Spinal cord (tissue), 10 donors: ENCODE results near the gene PTK7. TPM values are rescaled to one million over a fixed set of nuclear protein-coding genes. Genes with fewer than 3 reads are reported as not detected.

Source experiments
- DNase-seq, 6 donors: peaks; one replicate each; pipeline versions ENCODE4 v3.0.0 to v3.0.0-alpha.2; 2013 to 2015; ENCODE audit warnings: low spot score in 6 of 6, low read depth in 4 of 6
- H3K27ac ChIP-seq: one replicate; pipeline ENCODE4 v1.5.1; 2013; ENCODE audit warnings: low read depth, low read length, control low read depth
- H3K27me3 ChIP-seq: one replicate; pipeline ENCODE4 v1.6.1; 2013; ENCODE audit warnings: low read length; ENCODE audit not compliant: control insufficient read depth, insufficient read depth
- H3K36me3 ChIP-seq: one replicate; pipeline ENCODE4 v1.6.1; 2013; ENCODE audit warnings: low read length; ENCODE audit not compliant: control insufficient read depth, insufficient read depth
- H3K4me1 ChIP-seq: one replicate; pipeline ENCODE4 v1.6.1; 2013; ENCODE audit warnings: low read length; ENCODE audit not compliant: control insufficient read depth, insufficient read depth
- H3K4me3 ChIP-seq: one replicate; pipeline ENCODE4 v1.5.1; 2013; ENCODE audit warnings: low read depth, low read length, control low read depth
- H3K9me3 ChIP-seq: one replicate; pipeline ENCODE4 v1.6.1; 2013; ENCODE audit warnings: low read length; ENCODE audit not compliant: control insufficient read depth, insufficient read depth
- WGBS: methylation state at CpG from one replicate; pipeline ENCODE4 v1.1.5; 2013; ENCODE audit warnings: missing lambda C conversion rate; ENCODE audit not compliant: insufficient coverage; 5-methylcytosine and 5-hydroxymethylcytosine counted together
- polyA plus RNA-seq, 2 donors: library from polyadenylated mRNA; unstranded; fragments of 120-200 nt; gene quantifications; one replicate each; pipeline ENCODE4 v1.2.1, GENCODE V29; 2013; ENCODE audit not compliant: insufficient read length in 2 of 2
- total RNA-seq, 2 donors: library from RNA; depleted of rRNA in 1 of 2; stranded (reverse); fragments of 120-200 nt in 1 of 2; fragments of >200 nt in 1 of 2; gene quantifications; one replicate each; pipeline versions ENCODE4 v1.2.3 to v1.2.4, GENCODE V29; 2013 to 2014
- donor health status: healthy.

Gene PTK7
- total and polyA plus RNA-seq, 4 donors, result 43.7 to 126 (median 75.7) TPM

DNA sequence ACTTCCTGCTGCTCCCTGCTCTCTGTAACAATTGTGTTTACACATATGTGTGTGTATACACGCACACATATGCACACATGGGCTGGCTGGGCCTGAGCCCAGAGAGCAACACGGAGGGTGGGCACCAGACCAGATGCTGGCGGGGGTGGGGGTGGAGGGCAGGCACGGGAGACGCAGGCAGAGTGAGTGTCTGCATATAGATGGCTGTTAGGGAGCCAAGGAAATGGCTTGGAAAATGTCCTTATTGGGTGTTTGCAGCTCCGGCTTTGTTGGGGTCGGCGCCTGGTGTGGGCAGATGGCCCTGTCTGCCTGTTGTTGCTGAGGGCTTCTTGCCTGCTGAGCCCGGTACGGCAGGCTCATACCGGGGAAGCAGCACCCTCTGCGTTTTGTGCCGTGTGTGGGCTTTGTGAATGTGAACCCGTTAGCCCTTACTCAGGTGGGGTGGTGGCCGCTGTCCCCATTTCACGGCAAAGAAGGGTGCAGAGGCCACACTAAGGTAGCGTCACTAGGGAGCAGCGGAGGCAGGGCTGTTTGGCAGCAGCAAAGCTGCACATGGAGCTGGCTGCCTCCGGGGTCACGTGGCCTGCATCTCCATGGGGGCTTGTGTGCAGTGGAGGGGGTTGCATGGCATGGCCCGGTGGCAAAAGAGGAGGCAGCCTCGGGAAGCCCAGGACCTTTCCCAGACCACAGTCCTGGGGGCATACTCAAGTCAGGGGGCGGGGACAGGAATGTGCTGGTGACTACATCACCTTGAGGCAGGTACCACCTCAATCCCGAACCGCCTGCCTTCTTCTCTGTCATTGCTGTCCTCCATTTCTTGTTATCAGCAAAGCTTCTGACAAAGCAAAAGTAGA, 47.6 kb downstream of the PTK7 start:
- Histone ChIP-seq H3K9me3 (no peaks in the 10 kb centered on the region), H3K27ac (peak overlapping the region; percentile 87), H3K4me1 (peaks cover 74% of the 10 kb centered on the region), H3K4me3 (no peak overlapping the region), H3K36me3 (peaks cover under 1% of the 10 kb centered on the region), H3K27me3 (no peaks in the 10 kb centered on the region)
- WGBS, result 16% methylated on average over 24 of the region's 25 CpGs
- DNase-seq, result peak in 4 of 6 donors; percentile 39 to 93 (median 66)

DNA sequence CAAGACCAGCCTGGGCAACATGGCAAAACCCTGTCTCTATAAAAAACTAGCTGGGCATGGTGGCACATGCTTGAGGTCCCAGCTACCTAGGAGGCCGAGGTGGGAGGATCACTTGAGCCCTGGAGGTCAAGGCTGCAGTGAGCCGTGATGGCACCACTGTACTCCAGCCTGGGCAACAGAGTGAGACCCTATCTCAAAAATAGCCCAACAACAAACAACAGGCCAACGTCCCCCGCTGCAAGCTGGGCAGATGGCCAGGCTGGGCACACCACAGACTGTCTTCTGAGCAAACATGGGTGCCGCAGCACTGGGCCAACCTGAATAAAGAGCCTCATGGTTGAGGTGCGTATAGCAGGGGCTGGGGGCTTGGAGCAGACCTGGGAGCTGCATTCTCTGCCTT, 48.4 kb downstream of the PTK7 start:
- Histone ChIP-seq H3K4me1 (peaks cover 77% of the 10 kb centered on the region), H3K4me3 (no peak overlapping the region), H3K27me3 (no peaks in the 10 kb centered on the region), H3K27ac (peak overlapping the region; percentile 87), H3K36me3 (peaks cover 6% of the 10 kb centered on the region), H3K9me3 (no peaks in the 10 kb centered on the region)
- no peak for DNase-seq
- WGBS, result 46% methylated on average over 6 of the region's 6 CpGs

DNA sequence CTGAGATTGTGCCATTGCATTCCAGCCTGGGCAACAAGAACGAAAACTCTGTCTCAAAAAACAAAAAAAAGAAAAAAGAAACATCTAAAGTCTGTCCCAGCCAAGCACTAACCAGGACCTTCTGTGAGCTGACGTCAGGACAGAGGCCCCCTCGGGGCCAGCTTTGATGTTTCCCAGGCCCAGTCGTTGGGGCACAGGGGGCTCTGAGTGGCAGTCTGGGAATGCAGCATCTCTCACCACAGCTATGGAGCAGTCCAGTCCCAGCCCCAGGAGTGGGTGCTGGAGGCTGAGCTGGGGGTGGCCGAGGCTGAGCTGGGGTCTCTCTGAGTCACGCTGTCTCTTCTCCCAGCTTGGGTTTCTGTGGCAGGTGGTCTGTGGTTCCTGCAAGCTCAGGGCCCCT, 49.0 kb downstream of the PTK7 start:
- Histone ChIP-seq H3K36me3 (peaks cover 10% of the 10 kb centered on the region), H3K9me3 (no peaks in the 10 kb centered on the region), H3K4me3 (no peak overlapping the region), H3K4me1 (peaks cover 77% of the 10 kb centered on the region), H3K27ac (peak overlapping the region; percentile 36), H3K27me3 (no peaks in the 10 kb centered on the region)
- no peak for DNase-seq
- WGBS, result 57% methylated on average over 5 of the region's 6 CpGs

DNA sequence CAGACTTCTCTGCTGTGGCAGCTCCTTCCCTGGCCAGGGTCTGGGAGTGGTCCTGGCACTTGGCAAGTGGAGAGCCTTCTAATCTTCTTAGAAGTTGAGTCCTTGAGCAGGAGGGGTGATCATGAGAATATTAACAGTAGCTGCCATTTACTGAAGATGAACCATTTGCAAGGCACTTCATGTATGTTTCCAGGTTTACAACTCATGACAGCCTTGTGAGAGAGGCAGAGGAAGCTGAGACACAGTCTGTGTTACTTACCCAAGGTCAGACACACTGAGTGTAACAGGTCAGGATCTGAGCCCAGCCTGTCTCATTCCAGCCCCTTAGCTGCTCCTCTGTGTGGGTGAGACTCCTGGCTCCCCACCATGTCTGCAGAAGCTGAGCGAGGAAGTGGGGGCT, 49.4 kb downstream of the PTK7 start:
- Histone ChIP-seq H3K36me3 (peaks cover 12% of the 10 kb centered on the region), H3K4me3 (no peak overlapping the region), H3K27me3 (no peaks in the 10 kb centered on the region), H3K27ac (peak overlapping the region; percentile 36), H3K9me3 (no peaks in the 10 kb centered on the region), H3K4me1 (peaks cover 72% of the 10 kb centered on the region)
- WGBS, result 100% methylated on average over 1 of the region's 1 CpG
- DNase-seq, result no peak

DNA sequence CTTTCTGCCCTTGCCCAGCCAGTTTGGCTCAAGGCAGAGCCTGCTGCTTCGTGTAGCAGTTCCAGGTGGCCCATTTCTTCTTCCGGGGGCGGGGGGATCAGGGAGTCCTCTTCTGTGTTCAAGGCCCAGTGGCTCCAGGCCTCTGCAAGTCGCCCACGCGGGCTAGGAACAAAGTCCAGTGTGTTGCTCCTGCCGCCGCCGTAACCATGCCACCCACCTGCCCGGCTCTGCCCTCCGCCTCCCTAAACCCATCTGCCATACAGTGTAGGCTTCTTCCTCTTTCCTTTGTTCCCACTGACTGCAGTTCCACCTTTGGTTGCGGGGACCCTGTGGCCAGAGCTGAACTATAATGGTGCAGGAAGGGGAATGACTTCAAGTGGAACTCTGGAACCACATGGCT, 51.1 kb downstream of the PTK7 start:
- Histone ChIP-seq H3K4me1 (peaks cover 57% of the 10 kb centered on the region), H3K9me3 (no peaks in the 10 kb centered on the region), H3K36me3 (peaks cover 24% of the 10 kb centered on the region), H3K27ac (no peak overlapping the region), H3K4me3 (no peak overlapping the region), H3K27me3 (no peaks in the 10 kb centered on the region)
- 82% methylated on average over 7 of the region's 12 CpGs for WGBS
- no peak for DNase-seq

DNA sequence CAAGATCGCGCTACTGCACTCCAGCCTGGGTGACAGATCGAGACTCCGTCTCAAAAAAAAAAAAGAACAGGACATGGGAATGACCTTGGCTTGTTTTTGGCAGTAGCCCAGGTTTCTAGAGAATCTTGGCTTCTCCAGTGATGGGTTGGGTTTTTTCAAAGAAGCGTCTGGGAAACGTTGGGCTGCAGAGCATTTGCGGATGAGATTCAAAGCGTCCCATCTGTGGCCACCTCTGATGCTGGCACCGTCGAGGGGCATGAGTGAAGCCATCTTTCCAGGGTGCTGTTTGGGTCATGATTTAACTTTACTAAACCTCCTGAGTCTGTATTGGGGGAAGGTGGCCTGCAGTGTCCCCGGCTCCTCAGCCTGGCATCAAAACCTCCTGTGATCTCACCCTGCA, 51.8 kb downstream of the PTK7 start:
- 35% methylated on average over 10 of the region's 11 CpGs for WGBS
- Histone ChIP-seq H3K27me3 (no peaks in the 10 kb centered on the region), H3K4me3 (no peak overlapping the region), H3K27ac (no peak overlapping the region), H3K4me1 (peaks cover 51% of the 10 kb centered on the region), H3K9me3 (no peaks in the 10 kb centered on the region), H3K36me3 (peaks cover 31% of the 10 kb centered on the region)
- DNase-seq, result peak in 2 of 6 donors; percentile 53 to 75

DNA sequence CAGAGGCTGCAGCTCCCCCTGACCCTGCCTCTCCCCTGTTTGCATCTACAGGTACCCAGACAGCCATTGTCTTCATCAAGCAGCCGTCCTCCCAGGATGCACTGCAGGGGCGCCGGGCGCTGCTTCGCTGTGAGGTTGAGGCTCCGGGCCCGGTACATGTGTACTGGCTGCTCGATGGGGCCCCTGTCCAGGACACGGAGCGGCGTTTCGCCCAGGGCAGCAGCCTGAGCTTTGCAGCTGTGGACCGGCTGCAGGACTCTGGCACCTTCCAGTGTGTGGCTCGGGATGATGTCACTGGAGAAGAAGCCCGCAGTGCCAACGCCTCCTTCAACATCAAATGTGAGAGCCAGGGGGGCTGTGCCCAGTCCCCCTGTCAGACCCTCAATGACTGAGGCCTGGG, 52.8 kb downstream of the PTK7 start:
- no peak overlapping the region for H3K27ac ChIP-seq
- no peak for DNase-seq
- H3K4me3 ChIP-seq, result no peak overlapping the region
- H3K36me3 ChIP-seq, result peaks cover 33% of the 10 kb centered on the region
- peaks cover 40% of the 10 kb centered on the region for H3K4me1 ChIP-seq
- H3K27me3 ChIP-seq, result no peaks in the 10 kb centered on the region
- no peaks in the 10 kb centered on the region for H3K9me3 ChIP-seq
- 88% methylated on average over 15 of the region's 16 CpGs for WGBS

DNA sequence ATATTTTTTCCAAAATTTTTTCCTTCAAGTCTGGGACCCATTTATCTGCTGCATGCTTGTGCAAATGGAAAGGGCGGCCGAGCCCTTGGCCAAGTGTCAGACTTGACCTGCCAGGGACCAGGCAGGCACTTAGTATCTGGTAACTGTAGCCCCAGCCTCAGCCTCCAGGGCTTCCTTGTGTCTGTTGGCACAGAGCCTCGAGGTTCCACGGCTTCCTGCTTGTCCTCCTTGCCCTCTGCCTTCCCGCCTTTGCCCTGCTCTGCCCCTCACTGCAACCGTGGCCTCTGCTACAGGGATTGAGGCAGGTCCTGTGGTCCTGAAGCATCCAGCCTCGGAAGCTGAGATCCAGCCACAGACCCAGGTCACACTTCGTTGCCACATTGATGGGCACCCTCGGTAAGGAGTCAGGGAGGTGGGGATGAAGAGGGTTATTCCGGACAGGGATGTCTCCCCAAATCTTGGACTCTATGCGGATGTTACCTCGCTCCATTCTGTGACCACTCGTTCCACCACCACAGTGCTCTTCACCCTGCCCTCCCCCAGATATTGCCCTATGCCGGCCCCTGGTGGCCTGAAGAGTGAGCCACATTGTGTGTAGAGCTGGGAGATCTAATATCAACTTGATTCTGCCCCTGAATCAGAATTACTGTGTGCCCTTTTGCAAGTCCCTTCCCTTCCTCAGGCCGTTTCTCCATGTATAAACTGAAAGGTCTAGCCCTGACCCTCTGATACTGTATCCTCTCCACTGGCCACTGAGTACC, 53.5 kb downstream of the PTK7 start:
- peak in 1 of 6 donors; percentile 43 for DNase-seq
- H3K4me1 ChIP-seq, result peaks cover 33% of the 10 kb centered on the region
- no peaks in the 10 kb centered on the region for H3K27me3 ChIP-seq
- no peak overlapping the region for H3K4me3 ChIP-seq
- no peak overlapping the region for H3K27ac ChIP-seq
- peaks cover 33% of the 10 kb centered on the region for H3K36me3 ChIP-seq
- H3K9me3 ChIP-seq, result no peaks in the 10 kb centered on the region
- 71% methylated on average over 7 of the region's 15 CpGs for WGBS

DNA sequence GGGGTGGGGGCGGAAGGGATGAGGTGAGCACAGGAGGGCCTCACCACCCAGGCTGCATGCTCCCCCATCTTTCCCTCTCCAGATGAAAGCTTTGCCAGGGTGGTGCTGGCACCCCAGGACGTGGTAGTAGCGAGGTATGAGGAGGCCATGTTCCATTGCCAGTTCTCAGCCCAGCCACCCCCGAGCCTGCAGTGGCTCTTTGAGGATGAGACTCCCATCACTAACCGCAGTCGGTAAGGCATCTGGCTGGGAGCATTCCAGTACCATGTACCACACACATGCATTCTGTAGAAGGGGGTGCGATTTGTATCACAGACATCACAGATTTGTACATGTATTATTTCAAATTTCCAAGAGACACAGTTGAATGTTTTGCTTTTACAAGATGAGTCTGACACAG, 54.3 kb downstream of the PTK7 start:
- Histone ChIP-seq H3K27ac (no peak overlapping the region), H3K9me3 (no peaks in the 10 kb centered on the region), H3K36me3 (peaks cover 37% of the 10 kb centered on the region), H3K4me1 (peaks cover 25% of the 10 kb centered on the region), H3K4me3 (no peak overlapping the region), H3K27me3 (no peaks in the 10 kb centered on the region)
- WGBS, result no CpG with 5 or more reads among the region's 7 CpGs
- no peak for DNase-seq
